Stimulated activated CD4-positive, alpha-beta T cell treated with anti-CD3 and anti-CD28 coated beads, Interleukin-1b, Interleukin-23, amount 100 ng/mL, for 1 hour (primary cell): ENCODE data around the gene CREBBP.

Experiments
- DNase-seq, 2 donors: peaks; one replicate each; pipeline ENCODE4 v3.0.0-alpha.2; 2020; ENCODE audit warnings: low read depth in 2 of 2

CREBBP gene

DNA sequence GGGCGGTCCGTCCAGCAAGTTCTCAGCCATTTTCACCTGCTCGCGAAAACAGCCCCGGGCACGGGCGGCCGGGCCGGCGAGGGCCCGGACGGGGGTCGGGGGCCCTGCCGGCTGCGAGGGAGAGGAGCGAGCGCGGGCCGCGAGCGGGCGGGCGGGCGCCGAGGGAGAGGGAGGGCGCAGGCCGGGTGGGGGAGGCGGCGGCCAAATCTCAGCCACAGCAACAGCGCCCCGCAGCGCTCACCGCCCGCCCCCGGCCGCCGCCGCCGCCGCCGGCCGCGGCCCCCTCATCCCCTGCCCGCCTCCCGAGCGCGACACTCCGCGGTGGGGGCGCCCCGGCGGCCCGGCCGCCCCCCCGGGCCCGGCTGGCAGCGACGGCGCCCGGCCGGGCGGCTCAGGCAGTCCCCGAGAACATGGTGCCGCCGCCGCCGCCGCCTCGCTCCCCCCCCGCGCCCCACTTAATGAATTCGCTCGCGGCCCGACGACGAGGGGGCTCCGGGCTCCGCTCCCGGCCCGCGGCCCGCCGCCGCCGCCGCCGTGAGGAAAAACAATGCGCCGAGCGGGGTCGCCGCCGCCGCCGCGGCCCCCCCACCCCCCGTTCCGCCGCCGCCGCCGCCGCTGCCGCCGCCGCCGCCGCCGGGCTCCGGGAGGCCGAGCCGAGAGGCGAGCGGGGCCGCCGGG is 487 bp downstream of the CREBBP start:
- DNase-seq, result peak; percentile 30 to 52

DNA sequence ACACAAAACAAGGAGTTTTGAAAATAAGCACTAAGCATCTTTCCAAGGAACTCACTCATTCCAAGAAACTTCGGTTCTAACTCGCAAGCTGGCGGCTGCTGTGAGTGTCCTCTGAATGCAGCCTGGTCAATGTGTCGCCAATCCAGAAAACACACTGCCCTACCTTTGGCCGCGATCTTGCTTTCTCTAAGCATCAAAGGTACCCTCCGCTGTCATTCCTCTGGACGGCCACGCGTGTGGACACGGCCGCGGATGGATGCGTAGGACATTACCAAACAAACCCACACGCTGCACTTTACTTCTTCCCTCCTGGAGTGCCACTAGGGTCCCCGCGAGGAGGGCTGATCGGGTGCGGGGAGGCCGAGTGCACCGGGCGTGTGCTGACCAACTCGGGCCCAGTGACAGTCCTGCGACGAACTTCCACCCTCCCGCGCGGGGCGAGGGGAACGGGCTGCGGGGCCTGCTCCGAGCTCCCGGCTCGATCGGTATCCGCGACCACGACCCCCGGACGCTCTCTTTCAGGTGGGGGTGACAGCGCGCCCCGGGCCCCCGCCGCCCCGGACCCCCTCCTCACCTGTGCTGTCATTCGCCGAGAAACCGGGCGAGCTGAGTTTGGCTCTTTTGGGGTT is 1.1 kb downstream of the CREBBP start:
- DNase-seq, result no peak

DNA sequence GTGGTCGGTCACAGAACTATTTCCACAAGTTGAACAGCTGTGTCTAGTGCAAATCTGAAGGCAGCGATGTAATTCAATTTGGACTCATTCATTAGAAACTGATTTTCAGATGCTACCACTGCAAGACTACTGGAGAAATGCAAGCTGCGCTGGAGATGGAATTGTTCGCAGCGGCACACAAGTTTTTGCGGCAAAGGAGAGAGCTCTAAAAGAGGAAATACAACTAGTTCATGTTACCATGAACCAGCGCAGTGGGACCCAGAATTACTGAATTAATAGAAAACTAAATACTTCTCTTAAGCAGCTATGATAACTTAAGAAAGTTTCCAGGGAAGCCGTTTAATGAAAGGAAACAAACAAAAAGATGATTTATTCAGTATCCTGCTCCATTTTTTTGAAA is 1.9 kb downstream of the CREBBP start:
- no peak for DNase-seq

DNA sequence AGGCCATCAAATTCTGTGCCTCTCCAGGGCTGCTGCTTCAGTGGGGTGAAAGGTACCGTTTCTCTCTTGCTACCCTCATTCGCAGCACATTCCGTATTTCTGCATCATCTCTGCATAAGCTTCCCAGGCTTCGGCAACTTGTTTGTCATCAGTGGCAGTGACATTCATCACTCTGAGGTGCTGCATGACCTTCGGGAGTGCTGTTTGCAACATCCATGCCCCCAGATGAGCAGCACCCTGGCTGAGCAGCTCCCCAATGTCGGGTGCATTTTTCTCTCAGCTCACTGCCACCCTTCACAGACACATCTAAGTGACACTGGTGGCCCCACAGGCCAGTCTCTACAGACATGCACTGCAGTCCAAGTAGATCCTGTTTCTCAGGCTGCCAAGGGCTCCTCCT is 3.8 kb downstream of the CREBBP start:
- DNase-seq, result no peak

DNA sequence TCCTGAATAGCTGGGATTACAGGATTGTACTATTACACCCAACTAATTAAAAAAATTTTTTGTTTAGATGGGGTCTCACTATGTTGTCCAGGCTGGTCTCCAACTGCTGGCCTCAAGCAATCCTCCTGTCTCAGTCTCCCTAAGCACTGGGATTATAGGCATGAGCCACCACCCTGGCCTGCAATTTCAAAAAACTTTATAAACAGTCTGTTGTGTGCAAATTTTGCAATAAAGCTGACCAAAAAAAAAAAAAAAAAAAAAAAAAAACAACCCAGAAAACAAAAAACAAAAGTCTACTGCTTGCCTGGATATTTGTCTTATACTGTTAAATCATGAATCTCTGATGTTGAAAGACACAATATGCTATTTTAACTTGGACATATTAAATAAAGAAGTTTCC is 4.4 kb downstream of the CREBBP start:
- DNase-seq, result no peak

DNA sequence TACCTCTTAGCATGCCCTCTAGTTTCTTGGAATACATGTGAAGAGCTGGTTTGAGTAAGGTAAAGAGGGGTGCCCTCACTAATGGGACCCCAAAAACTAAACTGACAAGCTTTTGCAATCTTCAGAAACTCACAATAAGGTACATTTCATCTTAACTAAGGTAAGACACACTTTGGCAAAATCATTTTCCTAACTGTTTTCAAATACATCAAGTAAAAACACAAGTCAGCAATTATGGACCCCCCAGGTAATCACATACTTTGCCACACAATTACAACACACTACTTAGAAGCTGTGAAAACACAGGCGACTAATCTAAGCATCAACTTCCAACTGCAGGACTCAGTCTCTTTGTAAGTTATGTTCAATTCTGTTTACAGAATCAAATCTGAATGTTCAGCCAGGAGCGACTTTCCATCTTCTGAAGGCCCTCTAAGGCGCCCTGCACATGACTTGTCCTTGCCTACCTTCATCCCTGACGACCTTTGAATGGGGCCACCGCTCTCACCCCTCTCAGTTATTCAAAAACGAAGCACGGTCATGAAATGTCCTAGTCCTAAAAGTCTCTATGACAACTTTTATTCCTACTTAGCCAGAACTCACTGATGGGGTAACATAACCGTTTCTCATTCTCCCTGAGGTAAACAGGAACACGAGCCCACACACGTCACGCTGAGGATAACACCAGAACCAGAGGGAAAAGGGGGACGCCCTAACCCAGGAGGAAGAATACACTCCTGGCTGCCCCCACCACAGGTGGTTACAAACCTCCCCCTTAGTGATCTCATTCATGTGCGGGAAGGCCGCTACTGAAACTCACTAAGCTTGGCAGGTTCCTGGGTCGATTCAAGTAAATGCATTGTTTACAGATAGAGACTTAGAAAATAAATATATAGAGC is 5.5 kb downstream of the CREBBP start:
- no peak for DNase-seq

DNA sequence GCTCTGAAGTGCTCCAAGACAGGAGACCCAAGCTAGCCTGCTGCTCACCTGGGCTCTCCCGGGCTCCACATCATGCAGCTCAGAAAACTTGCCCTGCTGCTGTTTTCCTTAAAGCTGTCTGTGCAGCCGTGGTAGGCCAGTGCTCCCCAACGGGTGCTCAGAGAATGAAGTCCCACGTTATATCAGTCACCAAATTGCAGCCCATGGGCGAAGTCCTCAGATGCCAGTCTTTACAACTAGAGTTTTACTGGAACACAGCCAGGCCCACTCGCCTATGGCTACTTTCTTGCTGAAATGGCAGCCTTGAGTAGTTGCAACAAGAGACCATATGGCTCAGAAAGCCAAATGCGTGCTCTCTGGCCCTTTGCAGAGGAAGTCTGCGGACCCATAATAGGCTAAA is 6.3 kb downstream of the CREBBP start:
- DNase-seq, result no peak

DNA sequence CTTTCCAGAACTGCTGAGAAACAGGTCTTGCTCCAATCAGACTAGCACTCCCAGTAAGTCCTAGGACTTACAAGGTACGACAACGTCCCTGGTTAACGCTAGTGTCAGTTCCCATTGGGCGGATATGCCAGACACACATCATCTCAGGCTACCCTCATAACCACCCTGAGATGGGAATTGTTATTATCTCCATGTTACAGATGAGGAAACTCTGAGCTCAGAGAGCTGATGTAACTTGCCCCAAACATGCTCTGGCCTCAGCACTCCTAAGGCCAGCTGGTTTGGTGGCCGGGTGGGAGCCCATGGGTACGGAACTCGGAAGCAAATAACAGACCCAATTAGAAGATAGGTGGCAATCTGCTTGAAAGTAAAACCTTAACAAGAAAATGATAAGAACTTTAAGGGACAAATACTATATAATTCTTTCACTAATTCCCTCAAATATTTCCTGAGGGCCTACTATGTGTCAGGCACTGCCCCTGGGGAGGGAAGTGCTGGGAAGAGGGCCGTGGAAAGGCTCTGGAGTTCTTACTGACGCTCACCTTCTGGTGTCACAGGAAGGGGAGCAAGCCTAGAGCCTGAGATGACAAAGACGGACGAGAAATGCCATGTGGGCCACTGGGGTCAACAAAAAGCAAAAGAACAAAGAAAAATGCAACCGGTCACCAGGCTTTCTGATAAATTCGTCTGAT is 6.9 kb downstream of the CREBBP start:
- no peak for DNase-seq

DNA sequence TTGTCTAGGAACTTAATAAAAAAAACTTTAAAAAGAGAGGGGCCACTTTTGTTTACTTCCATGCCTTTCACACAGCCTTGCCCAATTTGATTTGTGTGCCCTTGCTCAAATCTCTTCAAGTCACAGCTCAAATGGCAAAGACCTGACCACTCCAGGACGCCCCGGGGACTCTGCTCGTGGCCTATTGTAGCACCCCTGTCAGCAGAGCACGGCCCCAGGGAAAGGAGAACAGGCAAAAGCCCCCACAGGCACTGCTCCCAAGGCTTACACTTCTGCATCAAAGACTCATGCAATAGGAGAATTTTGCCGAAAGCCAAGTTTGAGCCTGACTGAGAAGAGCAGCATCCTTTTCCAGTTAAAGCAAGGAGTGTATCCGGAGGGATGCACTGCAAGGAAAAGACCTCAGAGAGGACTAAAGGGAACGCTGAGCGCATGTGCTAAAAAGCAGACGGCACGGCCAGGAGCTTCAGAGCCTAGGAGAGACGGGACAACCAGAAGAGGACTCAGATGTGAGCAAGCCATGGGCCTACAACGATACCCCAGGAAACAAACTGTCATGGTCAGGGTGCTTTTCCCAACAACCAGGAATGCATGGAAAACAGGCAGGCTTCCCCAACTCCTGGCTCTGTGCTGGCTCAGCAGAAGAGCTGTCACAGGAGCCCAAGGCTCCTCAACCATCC is 8.2 kb downstream of the CREBBP start:
- DNase-seq, result no peak

DNA sequence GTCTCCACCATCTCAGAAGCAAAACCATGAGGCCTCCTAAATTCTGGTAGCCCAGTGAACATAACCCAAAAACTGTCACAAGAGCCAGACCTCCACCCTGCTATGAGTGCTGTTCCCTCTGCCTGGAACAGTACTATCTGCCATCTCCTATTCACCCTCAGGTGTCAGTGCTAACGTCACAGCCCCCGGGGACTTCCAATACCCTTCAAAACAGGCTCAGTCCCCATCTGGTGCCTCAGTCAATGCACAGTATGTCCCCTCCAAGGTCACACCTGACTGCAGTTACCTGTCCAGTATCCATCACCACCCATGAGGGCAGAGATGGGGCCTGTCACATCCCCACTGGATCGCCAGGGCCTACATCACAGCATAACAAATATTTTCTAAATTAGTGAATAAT is 11.5 kb downstream of the CREBBP start:
- DNase-seq, result no peak

DNA sequence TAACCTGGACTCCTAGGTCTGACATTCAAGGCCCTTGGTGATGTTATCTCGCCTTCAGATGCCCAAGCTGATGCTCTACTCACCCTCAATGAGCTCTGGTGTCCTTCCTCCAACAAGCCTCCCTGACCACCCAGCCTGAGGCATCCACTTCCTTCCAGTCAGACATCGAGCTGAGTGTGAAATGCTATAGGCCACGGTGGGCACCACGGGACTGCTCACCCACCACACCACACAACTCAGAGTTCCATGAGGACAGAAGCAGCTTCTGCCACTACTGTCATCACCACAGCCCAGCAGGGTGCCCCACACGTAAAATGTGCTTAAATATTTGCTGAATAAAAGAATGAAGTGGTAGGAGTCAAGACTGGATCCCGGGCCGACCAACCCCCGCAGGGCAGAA is 12.0 kb downstream of the CREBBP start:
- DNase-seq, result no peak

DNA sequence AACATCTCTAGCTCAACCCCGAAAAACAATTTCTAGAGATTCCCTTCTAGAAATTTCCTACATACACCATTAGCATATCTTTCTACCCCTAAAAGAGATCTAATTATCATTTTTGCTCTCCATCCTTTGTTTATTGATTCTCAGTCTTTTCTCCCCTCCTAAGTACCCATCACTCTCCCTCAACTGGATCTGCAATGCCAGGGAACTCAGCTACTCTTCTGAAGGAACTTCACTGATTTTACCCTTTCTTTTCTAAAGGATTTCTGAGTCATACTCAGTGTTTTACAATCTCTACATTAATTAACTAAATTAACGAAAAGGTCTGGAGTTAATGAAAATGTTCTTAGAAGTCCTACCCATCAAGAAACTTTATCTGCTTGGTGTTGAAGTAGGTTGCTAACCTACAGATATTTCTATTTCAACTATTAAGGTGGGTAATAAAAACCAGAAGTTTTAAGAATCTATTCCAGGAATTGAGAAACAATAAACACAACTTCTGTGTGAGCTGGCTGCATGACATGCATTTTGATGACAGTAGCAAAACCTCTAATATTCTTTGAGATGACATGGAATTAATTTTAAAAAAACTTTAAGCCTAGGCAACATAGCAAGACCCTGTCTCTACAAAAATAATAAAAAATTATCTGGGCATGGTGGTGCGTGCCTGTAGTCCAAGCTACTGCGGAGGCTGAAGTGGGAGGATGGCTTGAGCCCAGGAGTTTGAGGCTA is 13.6 kb downstream of the CREBBP start:
- DNase-seq, result no peak

DNA sequence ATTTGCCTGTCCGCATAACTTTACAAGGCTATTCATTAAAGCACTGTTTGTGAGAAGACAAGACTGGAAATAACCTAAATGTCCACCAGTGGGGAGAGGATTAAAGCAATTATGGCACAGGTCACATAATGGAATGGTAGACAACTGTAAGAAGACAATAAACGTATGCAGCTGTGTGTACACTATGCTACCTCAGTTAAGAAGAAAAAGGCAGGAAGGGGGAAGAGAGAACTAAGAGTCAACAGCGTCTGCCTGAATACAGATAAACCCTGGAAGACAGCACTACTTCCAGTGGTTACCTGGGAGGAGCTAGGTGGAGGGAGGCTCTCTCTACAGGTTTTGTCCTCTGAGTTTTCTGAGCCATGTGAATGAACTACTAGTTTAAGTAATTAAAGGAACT is 15.3 kb downstream of the CREBBP start:
- DNase-seq, result no peak

DNA sequence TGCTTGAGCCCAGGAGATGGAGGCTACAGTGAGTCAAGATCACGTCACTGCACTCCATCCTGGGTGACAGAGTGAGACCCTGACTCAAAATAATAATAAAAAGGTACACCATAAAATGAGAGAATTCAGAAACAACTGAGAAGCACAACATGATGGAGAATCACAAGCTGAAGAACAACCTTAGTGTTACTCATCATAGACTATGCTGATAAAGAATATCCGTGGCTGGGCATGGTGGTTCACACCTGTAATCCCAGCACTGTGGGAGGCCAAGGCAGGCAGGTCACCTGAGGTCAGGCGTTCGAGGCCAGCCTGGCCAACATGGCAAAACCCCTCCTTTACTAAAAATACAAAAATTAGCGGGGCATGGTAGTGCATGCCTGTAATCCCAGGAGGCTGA is 16.0 kb downstream of the CREBBP start:
- DNase-seq, result no peak

DNA sequence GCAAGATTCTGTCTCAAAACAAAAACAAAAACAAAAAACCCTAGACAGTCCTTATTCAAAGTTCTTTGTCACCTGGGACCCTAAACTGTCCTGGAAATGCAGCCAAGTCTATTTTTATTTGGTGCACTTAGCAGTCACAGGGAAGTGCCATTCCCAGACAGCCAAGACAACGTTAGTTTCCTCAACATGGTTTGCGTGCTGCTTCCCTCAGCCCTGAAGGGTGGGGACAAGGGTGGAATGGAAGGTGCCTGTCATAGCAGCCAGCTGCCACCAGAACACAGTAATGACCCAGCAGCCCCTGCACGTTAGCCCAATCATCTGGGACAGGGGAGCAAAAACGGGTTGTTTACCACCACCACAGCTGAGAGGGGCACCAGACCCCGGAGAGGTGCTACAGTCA is 16.9 kb downstream of the CREBBP start:
- no peak for DNase-seq

DNA sequence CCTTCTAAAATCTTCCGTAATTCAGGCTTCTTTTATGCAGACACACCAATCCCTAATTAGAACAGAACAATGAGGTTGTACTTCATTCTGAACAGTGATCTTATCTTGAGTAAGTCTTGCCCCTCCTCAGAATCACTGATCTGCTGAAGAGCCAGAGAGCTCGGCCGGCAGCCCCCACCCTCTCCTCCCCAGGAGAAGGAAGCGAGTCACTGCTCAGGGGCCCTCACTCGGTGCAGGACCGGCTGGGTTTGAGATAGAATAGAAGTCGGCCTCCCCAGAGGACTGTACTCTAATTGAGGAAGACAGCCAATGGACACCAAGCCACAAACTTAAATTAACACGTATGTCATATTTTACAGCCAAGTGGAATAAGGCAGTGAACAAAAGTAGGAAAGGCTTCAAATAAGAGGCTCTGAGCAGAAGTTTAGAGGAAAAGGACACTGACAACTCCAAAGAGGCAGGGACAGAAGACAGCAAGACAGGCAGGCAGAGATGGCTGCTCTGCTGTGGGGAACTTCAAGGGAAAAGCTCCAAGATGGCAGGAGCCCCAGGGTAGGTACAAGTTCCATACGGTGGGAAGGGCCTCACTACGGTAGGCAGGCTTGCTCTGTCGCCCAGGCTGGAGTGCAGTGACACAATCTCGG is 18.6 kb downstream of the CREBBP start:
- DNase-seq, result no peak

DNA sequence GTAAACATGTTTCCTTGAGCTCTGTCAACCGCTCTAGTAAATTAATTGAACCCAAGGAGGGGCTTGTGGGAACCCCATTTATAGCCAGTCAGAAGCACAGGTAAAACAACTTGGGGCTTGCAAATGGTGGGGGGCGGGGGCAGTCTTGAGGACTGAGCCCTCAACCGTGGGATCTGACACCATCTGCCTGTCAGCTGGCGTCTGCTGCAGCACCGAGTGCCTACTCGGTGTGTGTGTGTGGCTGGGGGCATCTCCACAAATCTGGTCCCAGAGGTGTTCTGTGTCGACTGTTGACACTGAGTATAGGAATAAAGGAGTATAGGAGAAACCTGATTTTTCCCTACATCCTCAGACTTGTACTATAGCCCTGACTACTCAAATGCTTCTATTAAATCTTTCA is 20.6 kb downstream of the CREBBP start:
- DNase-seq, result no peak

DNA sequence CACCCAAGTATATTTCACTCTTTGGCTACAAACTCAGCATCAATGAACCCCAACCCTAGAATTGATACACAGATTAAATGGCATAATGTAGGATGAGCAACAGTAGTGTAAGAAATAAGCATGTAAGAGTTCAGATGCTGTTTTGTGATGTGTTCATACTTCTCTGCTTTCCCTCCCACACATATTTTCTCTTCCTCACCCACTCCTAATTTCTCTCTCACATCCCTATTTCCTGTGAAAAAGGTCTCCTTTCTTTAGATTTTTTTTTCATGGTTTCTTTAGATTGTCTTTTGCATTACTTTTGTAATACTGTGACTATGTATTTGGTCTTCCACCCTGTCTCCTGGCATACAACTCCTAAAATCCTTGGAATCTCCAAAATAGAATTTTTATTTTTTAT is 21.7 kb downstream of the CREBBP start:
- no peak for DNase-seq

DNA sequence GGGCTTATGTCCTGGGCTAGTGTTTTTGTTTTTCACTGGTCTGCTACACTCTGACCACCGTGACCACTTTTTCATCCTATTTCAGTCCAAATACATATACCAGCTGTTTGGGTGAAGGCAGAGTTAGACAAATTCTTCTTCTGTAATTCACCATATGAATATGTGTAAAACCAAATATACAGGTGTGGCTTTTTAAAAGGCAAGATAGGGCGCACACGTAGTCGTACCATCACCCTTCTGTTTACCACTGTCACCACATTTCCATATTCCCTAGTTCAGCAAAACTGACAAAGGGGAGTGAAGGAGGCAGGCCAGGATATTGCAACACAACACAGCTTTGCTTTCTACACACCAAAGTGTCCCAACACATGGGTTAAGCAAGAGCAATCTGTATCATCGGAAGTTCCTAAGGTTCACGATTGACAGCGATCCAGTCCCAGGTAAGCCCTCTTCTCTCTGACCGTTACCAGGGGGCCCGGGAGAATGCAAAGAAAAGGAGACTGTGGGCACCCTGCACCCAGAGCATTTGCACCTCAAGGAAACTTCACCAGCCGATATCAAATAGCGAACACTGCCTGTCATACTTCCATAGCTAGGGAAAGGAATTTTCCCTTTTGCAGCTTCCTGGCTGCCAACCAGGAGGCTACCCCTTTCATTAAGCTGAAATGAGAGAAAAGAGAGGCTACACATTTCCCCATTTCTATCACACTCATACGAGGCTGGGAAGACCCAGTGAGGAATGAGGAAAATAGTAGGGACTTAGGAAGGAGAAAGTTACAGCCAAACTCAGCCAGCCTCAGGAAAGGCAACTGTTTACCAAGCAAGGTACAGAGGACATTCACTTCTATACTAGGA is 23.1 kb downstream of the CREBBP start:
- DNase-seq, result no peak
